Ramos (cell line): ENCODE measurements around the gene TRIM28.

ENCODE experiments used
- in situ Hi-C: fragments of 300-500 bp; cut with MboI; formaldehyde crosslinking; loops from one replicate; pipeline ENCODE4 v1.14.3; 2022; ENCODE audit warnings: low sequenced_read_pairs; ENCODE audit not compliant: unreplicated experiment

TRIM28 gene

GRCh38 chr19:58558623-58559274, 14.9 kb downstream of the TRIM28 start:
- in situ Hi-C loops: no loop called here

- in situ Hi-C loops: no loop called here
Observed at GRCh38 chr19:58559275-58560006, 15.6 kb downstream of the TRIM28 start.

GRCh38 chr19:58560007-58560887, 16.4 kb downstream of the TRIM28 start:
- in situ Hi-C loops: no loop called here

GRCh38 chr19:58560921-58561320, 17.1 kb downstream of the TRIM28 start:
- in situ Hi-C loops: no loop called here

GRCh38 chr19:58561373-58562121, 17.7 kb downstream of the TRIM28 start:
- in situ Hi-C loops: no loop called here

GRCh38 chr19:58562122-58563033, 18.5 kb downstream of the TRIM28 start:
- in situ Hi-C loops: no loop called here

- in situ Hi-C loops: no loop called here
Observed at GRCh38 chr19:58563034-58563573, 19.2 kb downstream of the TRIM28 start.

- in situ Hi-C loops: no loop called here
Observed at GRCh38 chr19:58563823-58564222, 20.0 kb downstream of the TRIM28 start.

- in situ Hi-C loops: no loop called here
Observed at GRCh38 chr19:58566989-58567388, 23.1 kb downstream of the TRIM28 start.

- in situ Hi-C loops: no loop called here
Observed at GRCh38 chr19:58568453-58569130, 24.7 kb downstream of the TRIM28 start.

GRCh38 chr19:58569191-58569942, 25.5 kb downstream of the TRIM28 start:
- in situ Hi-C loops: no loop called here

GRCh38 chr19:58569943-58570670, 26.2 kb downstream of the TRIM28 start:
- in situ Hi-C loops: no loop called here

GRCh38 chr19:58570770-58571574, 27.1 kb downstream of the TRIM28 start:
- in situ Hi-C loops: no loop called here

GRCh38 chr19:58571575-58571947, 27.7 kb downstream of the TRIM28 start:
- in situ Hi-C loops: no loop called here

GRCh38 chr19:58572026-58572817, 28.4 kb downstream of the TRIM28 start:
- in situ Hi-C loops: no loop called here
